ENCODE data around the gene ARHGEF10L.

The ARHGEF10L gene

DNA sequence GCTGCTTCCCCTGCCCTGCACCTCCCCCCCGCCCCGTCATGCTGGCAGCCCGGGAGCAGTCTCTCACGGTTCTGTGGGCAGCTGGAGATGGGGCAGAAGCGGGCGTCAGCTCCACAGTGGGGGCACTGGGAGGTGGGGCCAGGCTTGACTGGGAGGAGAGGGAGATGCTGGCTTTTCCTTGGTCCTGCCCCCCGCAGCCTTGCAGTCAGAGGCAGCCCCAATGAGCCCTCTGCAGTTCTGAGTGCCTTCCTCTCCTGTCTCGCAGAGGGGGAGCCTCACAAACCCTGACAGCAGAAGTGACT, 21.7 kb downstream of the ARHGEF10L start:
- intact Hi-C loops (cut with DNase I; ENCODE audit: low total_unique reads), result no loop called here
- Histone ChIP-seq H3K27me3 (no peaks in the 10 kb centered on the region), H3K9me3 (no peaks in the 10 kb centered on the region), H3K4me1 (peaks cover 0 to 98% (median 89%) of the 10 kb centered on the region in 4 donors), H3K27ac (peak overlapping the region; percentile 100), H3K36me3 (no peaks in the 10 kb centered on the region), H3K4me3 (peak overlapping the region; percentile 9 to 10)
- TF ChIP-seq, protein P1, sequence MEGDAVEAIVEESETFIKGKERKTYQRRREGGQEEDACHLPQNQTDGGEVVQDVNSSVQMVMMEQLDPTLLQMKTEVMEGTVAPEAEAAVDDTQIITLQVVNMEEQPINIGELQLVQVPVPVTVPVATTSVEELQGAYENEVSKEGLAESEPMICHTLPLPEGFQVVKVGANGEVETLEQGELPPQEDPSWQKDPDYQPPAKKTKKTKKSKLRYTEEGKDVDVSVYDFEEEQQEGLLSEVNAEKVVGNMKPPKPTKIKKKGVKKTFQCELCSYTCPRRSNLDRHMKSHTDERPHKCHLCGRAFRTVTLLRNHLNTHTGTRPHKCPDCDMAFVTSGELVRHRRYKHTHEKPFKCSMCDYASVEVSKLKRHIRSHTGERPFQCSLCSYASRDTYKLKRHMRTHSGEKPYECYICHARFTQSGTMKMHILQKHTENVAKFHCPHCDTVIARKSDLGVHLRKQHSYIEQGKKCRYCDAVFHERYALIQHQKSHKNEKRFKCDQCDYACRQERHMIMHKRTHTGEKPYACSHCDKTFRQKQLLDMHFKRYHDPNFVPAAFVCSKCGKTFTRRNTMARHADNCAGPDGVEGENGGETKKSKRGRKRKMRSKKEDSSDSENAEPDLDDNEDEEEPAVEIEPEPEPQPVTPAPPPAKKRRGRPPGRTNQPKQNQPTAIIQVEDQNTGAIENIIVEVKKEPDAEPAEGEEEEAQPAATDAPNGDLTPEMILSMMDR (IDR thresholded peaks at IDR 0.05), result no peak
- DNase-seq, result peak; percentile 57 to 93

DNA sequence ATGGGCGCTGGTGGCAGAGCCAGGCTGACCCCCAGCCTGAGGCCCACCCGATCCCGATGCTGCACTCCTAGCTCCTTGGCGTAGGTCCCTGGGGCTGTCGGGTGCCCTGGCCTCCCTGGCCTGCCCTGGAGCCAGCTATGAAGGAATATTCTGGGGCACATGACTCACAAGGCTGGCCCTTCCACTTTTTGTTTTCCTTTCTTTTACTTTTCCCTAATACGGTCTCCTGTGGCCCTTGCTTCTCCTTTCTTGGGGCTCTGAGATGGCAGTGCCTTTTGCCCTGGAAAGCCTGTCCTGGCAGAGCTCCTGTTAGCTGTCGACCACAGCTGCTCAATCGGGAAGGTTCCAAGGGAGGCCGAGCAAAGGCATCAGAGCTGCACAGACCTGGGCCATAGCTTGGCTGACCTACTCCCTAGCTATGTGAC, 22.1 kb downstream of the ARHGEF10L start:
- Histone ChIP-seq H3K4me1 (peaks cover 0 to 98% (median 89%) of the 10 kb centered on the region in 4 donors), H3K27ac (peak overlapping the region; percentile 100), H3K9me3 (no peaks in the 10 kb centered on the region), H3K36me3 (no peaks in the 10 kb centered on the region), H3K27me3 (no peaks in the 10 kb centered on the region), H3K4me3 (peak overlapping the region; percentile 9 to 10)
- DNase-seq, result peak; percentile 75 to 96
- TF ChIP-seq, protein P1 (IDR thresholded peaks at IDR 0.05), result no peak
- intact Hi-C loops (cut with DNase I; ENCODE audit: low total_unique reads), result no loop called here

DNA sequence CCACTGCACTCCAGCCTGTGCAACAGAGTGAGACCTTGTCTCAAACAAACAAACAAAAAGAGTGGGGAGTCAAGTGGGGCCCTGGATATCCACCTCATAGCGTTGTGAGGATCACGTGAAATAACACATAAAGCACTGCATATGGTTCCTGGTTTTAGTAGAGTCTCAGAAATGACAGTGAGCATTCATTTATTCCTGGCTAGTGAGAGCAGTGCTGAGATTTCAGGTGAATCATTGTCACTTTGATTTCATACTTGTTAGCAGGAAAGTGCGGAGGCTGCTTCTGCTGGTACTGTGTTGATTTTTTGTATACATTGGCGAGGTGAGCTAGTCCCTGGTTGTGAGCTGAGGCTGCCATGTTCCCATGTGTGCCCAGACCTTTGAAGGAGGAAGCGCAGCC, 22.9 kb downstream of the ARHGEF10L start:
- no peaks in the 10 kb centered on the region for H3K27me3 ChIP-seq
- no peak overlapping the region for H3K4me3 ChIP-seq
- peaks cover 4 to 99% (median 94%) of the 10 kb centered on the region in 4 donors for H3K4me1 ChIP-seq
- H3K9me3 ChIP-seq, result no peaks in the 10 kb centered on the region
- no peak for DNase-seq
- H3K36me3 ChIP-seq, result no peaks in the 10 kb centered on the region
- peak overlapping the region; percentile 100 for H3K27ac ChIP-seq
- TF ChIP-seq, protein P1 (IDR thresholded peaks at IDR 0.05), result no peak
- intact Hi-C loops (cut with DNase I; ENCODE audit: low total_unique reads), result no loop called here

DNA sequence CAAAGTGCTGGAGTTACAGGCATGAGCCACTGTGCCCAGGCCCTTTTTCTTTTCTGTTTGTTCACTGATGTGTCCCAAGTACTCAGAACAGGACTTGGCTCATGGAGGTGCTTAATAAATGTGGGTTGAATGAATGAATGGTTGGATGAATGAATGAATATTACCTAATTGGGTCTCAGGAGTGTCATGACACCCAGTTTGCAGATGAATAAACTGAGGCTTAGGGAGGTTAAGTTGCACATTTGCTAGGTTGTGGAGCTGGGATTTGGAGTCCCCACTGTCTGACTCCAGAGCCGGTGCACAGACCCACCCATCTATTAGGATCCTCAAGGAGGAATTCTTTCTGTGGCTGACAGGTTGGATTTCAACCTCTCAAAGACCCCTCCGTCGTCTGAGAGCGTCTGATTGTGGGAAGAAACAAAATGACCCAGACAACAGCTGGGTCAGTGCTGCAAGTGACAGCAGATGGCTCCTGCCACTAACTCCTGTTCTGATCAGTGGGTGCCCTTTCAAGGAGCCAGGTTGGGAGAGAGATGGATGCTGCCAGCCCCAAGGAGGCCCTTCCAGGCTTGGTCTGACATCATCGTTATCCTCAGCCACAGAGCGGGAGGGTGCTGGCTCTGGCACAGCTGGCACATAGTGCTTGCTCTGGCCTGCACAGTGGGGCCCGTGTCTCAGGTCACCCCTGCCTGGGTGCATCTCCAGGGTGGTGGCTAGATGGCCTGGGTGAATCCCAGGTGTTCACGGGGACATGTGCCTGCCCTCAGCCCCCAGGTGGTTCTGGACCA, 24.2 kb downstream of the ARHGEF10L start:
- Histone ChIP-seq H3K27ac (peak overlapping the region; percentile 100), H3K27me3 (no peaks in the 10 kb centered on the region), H3K36me3 (no peaks in the 10 kb centered on the region), H3K4me3 (no peak overlapping the region), H3K4me1 (peaks cover 4 to 100% (median 98%) of the 10 kb centered on the region in 4 donors), H3K9me3 (no peaks in the 10 kb centered on the region)
- TF ChIP-seq, protein P1 (IDR thresholded peaks at IDR 0.05), result no peak
- intact Hi-C loops (cut with DNase I; ENCODE audit: low total_unique reads), result no loop called here
- peak; percentile 69 to 92 for DNase-seq

DNA sequence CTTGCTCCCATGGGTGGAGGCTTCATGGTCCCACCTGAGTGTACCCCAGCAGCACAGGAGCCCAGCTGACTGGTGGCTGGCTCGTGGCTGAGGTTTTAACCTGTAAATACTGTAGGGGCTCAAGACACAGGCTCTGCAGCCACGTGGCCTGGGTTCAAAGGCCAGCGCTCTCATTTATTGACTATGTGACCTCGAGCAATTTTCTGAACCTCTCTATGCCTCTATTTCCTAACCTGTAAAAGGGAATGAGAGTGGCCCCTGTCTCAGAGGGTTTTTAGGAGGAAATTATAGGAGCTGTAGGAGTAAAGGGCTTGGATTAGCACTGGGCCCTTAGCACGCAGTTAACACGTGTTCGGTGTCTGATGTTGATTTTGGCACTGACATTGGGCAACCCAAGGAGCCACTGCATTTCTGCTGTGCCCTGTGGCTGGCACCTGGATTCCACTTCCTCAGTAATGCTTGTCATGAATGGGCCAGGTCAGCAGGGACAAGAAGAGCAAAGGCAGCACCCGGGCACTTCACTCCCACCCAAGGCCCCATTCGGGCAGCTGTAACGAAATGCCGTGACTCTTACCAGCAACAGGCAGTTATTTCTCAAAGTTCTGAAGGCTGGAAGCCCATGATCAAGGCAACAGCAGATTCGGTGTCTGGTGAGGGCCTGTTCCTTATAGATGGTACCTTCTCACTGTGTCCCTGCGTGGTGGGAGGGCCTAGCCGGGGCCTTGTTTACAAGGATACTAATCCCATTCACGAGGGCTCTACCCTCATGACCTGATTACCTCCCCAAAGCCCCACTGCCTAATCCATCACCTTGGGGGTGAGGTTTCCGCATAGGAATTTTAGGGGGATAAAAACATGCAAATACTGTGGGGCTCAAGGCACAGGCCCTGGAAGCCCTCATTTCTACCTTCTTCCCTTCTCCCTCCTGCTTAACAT, 25.2 kb downstream of the ARHGEF10L start:
- TF ChIP-seq, protein P1 (IDR thresholded peaks at IDR 0.05), result no peak
- Histone ChIP-seq H3K4me1 (peaks cover 4 to 99% (median 95%) of the 10 kb centered on the region in 4 donors), H3K4me3 (no peak overlapping the region), H3K36me3 (no peaks in the 10 kb centered on the region), H3K27me3 (no peaks in the 10 kb centered on the region), H3K9me3 (no peaks in the 10 kb centered on the region), H3K27ac (peak overlapping the region; percentile 100)
- peak in 1 of 2 donors; percentile 87 for DNase-seq
- intact Hi-C loops (cut with DNase I; ENCODE audit: low total_unique reads), result no loop called here
